K562 (cell line): Measurements from ENCODE around the gene LYRM1. TPM values are rescaled to one million over a fixed set of nuclear protein-coding genes. Genes with fewer than 3 reads are reported as not detected.

Experiments
- ATF7 ChIP-seq: fragments of 450-650 bp; IDR thresholded peaks from 2 replicates; pipeline ENCODE4 v1.7.1; 2014; ENCODE audit warnings: mild to moderate bottlenecking, moderate library complexity
- CBX2 ChIP-seq: fragments of 200-600 bp; sonication (generic); IDR thresholded peaks from one replicate; pipeline ENCODE4 v1.6.1; 2012; ENCODE audit warnings: mild to moderate bottlenecking, low read length, inconsistent platforms; ENCODE audit not compliant: insufficient read depth, poor library complexity, severe bottlenecking
- CREB1 ChIP-seq, 2 experiments: sonication (generic) in 1 of 2; formaldehyde crosslinking in 1 of 2; IDR thresholded peaks; 2 replicates each; pipeline versions ENCODE4 v1.6.1 to v1.8.0; 2012 to 2022; ENCODE audit warnings: inconsistent platforms in 1 of 2, mild to moderate bottlenecking in 1 of 2, missing genetic modification reagents in 1 of 2, moderate library complexity in 1 of 2
- DIDO1 ChIP-seq: fragments of 450-650 bp; IDR thresholded peaks from 2 replicates; pipeline ENCODE4 v1.6.1; 2016; ENCODE audit warnings: low read depth, missing biosample characterization, missing genetic modification characterization
- ETV6 ChIP-seq, 3 experiments: fragments of 150-350 bp in 1 of 3; sonication (generic) in 1 of 3; formaldehyde crosslinking in 1 of 3; IDR thresholded peaks; 2 replicates each; pipeline versions ENCODE4 v1.6.1 to v1.8.0; 2014 to 2022; ENCODE audit warnings: borderline replicate concordance in 2 of 3, low read depth in 2 of 3, antibody characterized with exemption in 1 of 3, low read length in 1 of 3, mild to moderate bottlenecking in 1 of 3, missing genetic modification reagents in 1 of 3
- NCOR1 ChIP-seq: fragments of 450-650 bp; IDR thresholded peaks from 2 replicates; pipeline ENCODE4 v1.6.1; 2016; ENCODE audit warnings: mild to moderate bottlenecking, moderate library complexity
- NFIC ChIP-seq: fragments of 450-650 bp; IDR thresholded peaks from 2 replicates; pipeline ENCODE4 v1.6.1; 2017; ENCODE audit warnings: mild to moderate bottlenecking, inconsistent platforms
- RAD21 ChIP-seq, 2 experiments: fragments of 250-450 bp in 1 of 2; fragments of 450-650 bp in 1 of 2; sonication (Bioruptor Pico) in 1 of 2; formaldehyde crosslinking in 1 of 2; IDR thresholded peaks in 1 of 2; conservative IDR thresholded peaks in 1 of 2; 2 replicates each; pipeline versions ENCODE4 v1.4.0 to v1.8.0; 2020 to 2022; ENCODE audit warnings: mild to moderate bottlenecking in 2 of 2, moderate library complexity in 1 of 2
- SIN3A ChIP-seq, 2 experiments: fragments of 150-350 bp in 1 of 2; IDR thresholded peaks; 2 replicates each; pipeline ENCODE4 v1.6.1; 2011 to 2016; ENCODE audit warnings: borderline replicate concordance in 2 of 2, low read depth in 2 of 2, low read length in 2 of 2, mild to moderate bottlenecking in 2 of 2, moderate library complexity in 2 of 2; ENCODE audit not compliant: control insufficient read depth in 1 of 2
- SMARCE1 ChIP-seq: fragments of 450-650 bp; IDR thresholded peaks from 2 replicates; pipeline ENCODE4 v1.7.1; 2016; ENCODE audit warnings: mild to moderate bottlenecking
- ZBTB7A ChIP-seq: IDR thresholded peaks from 2 replicates; pipeline ENCODE4 v1.6.1; 2011; ENCODE audit warnings: low read depth, mild to moderate bottlenecking, low read length, moderate library complexity, borderline replicate concordance; ENCODE audit not compliant: control insufficient read depth
- ZFP1 ChIP-seq: fragments of 450-650 bp; formaldehyde crosslinking; IDR thresholded peaks from 2 replicates; pipeline ENCODE4 v1.4.0; 2020; ENCODE audit warnings: mild to moderate bottlenecking, mixed read lengths
- ZNF133 ChIP-seq: fragments of 250-450 bp; sonication (Bioruptor Pico); IDR thresholded peaks from 2 replicates; pipeline ENCODE4 v1.4.0; 2020; ENCODE audit warnings: mild to moderate bottlenecking
- ZNF445 ChIP-seq: fragments of 250-450 bp; sonication (Bioruptor Pico); IDR thresholded peaks from 2 replicates; pipeline ENCODE4 v1.4.0; 2020; ENCODE audit warnings: low read depth, mild to moderate bottlenecking, moderate library complexity
- polyA plus RNA-seq, 8 experiments: library from polyadenylated mRNA; depleted of rRNA in 4 of 8; stranded (reverse) in 5 of 8; unstranded in 3 of 8; fragments of >200 nt; fragmentation: Nextera tagmentation in 2 of 8; fragmentation: Illumina TruSeq in 1 of 8; extraction: Ambion mirVana in 2 of 8; extraction: Trizol in 1 of 8; gene quantifications; 2 replicates each; pipeline versions ENCODE4 v1.2.1 to v1.2.3, GENCODE V29; 2011 to 2014; ENCODE audit warnings: inconsistent platforms in 1 of 8, missing spikeins in 1 of 8
- total RNA-seq, 7 experiments: library from RNA; depleted of rRNA in 6 of 7; stranded (reverse); fragments of >200 nt in 6 of 7; fragmentation: Illumina TruSeq in 2 of 7; extraction: Trizol in 2 of 7; gene quantifications; 2 replicates each; pipeline versions ENCODE4 v1.2.1 to v1.2.3, GENCODE V29; 2011 to 2021; ENCODE audit warnings: low replicate concordance in 1 of 7
- TF ChIP-seq, protein P1 (sequence below), 2 experiments: fragments of 450-650 bp; IDR thresholded peaks; 2 replicates each; pipeline ENCODE4 v1.6.1; 2016; ENCODE audit warnings: mild to moderate bottlenecking in 2 of 2, borderline replicate concordance in 1 of 2, low read depth in 1 of 2, moderate library complexity in 1 of 2
- TF ChIP-seq, protein P2 (sequence below): fragments of 250-450 bp; sonication (Bioruptor Pico); IDR thresholded peaks from 2 replicates; pipeline ENCODE4 v1.4.0; 2020; ENCODE audit warnings: mild to moderate bottlenecking

The LYRM1 gene
- total and polyA plus RNA-seq, 9 of the 15 experiments (the other 6 are each of a cell fraction or from before 2014, with no cell fraction given) = 17.5 to 44.1 (median 32.7) TPM

DNA sequence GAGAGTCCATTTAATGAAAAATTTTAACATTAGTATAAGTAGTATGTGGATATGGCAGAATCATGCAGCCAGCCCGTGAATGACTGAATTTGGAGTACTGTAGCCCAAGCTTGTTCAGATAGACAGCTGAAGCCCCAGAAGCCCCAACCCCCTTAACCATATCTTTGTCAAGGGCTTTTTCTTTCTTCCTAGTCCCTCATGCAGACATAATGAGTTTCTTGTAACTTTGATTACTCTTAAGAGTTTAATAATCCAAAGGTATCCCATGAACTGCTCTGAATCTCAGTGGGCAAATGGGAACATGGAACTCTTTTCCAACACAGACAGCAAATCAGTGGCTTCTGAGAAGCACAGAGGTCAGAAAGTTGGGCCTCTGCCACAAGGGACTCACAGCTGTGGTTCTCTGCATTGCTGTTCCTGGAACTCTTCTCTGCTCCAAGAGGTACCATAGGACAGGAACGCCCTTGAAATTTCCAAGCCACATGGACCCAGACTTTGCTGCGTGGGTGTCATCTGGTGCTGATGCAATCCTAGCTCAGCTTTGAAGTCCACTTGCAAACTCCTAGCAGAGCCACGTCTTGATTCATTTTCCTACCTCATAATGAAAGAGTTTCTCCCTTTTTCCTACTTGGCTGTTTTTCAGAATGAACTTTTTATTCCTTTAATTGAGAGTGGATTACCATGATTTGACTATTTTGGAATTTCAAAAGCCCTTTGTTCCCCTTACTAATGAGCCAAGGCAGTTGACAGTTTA, 18.1 kb downstream of the LYRM1 start (continued):
- TF ChIP-seq RAD21 (CRISPR knock-in tag; conservative IDR thresholded peaks at IDR 0.05 in 1 of 2, IDR thresholded peaks at IDR 0.05 in 1 of 2) (peak; percentile 23 to 43; a peak in 3 of 4 replicates), NCOR1 (peak; percentile 45; the same call in 1 of the 2 replicates), ZNF445 (CRISPR knock-in tag) (no peak), ATF7 (peak; percentile 92), NFIC (peak; percentile 88), DIDO1 (no peak), ZBTB7A (no peak), ZFP1 (CRISPR knock-in tag) (no peak), CBX2 (no peak), ETV6 (IDR thresholded peaks at IDR 0.05; ENCODE audit: borderline replicate concordance in 1 of 2, low read depth in 2 of 2, low read length in 1 of 2) (no peak; a peak in 1 of 4 replicates), ETV6 (CRISPR knock-in tag; IDR thresholded peaks at IDR 0.05; ENCODE audit: borderline replicate concordance) (no peak), SMARCE1 (peak; percentile 46; the same call in 1 of the 2 replicates), SIN3A (IDR thresholded peaks at IDR 0.05; ENCODE audit: borderline replicate concordance in 2 of 2, control insufficient read depth in 1 of 2, low read depth in 2 of 2, low read length in 2 of 2) (no peak), CREB1 (IDR thresholded peaks at IDR 0.05) (no peak), CREB1 (CRISPR knock-in tag; IDR thresholded peaks at IDR 0.05) (no peak), ZNF133 (CRISPR knock-in tag) (no peak)
- TF ChIP-seq, protein P1, sequence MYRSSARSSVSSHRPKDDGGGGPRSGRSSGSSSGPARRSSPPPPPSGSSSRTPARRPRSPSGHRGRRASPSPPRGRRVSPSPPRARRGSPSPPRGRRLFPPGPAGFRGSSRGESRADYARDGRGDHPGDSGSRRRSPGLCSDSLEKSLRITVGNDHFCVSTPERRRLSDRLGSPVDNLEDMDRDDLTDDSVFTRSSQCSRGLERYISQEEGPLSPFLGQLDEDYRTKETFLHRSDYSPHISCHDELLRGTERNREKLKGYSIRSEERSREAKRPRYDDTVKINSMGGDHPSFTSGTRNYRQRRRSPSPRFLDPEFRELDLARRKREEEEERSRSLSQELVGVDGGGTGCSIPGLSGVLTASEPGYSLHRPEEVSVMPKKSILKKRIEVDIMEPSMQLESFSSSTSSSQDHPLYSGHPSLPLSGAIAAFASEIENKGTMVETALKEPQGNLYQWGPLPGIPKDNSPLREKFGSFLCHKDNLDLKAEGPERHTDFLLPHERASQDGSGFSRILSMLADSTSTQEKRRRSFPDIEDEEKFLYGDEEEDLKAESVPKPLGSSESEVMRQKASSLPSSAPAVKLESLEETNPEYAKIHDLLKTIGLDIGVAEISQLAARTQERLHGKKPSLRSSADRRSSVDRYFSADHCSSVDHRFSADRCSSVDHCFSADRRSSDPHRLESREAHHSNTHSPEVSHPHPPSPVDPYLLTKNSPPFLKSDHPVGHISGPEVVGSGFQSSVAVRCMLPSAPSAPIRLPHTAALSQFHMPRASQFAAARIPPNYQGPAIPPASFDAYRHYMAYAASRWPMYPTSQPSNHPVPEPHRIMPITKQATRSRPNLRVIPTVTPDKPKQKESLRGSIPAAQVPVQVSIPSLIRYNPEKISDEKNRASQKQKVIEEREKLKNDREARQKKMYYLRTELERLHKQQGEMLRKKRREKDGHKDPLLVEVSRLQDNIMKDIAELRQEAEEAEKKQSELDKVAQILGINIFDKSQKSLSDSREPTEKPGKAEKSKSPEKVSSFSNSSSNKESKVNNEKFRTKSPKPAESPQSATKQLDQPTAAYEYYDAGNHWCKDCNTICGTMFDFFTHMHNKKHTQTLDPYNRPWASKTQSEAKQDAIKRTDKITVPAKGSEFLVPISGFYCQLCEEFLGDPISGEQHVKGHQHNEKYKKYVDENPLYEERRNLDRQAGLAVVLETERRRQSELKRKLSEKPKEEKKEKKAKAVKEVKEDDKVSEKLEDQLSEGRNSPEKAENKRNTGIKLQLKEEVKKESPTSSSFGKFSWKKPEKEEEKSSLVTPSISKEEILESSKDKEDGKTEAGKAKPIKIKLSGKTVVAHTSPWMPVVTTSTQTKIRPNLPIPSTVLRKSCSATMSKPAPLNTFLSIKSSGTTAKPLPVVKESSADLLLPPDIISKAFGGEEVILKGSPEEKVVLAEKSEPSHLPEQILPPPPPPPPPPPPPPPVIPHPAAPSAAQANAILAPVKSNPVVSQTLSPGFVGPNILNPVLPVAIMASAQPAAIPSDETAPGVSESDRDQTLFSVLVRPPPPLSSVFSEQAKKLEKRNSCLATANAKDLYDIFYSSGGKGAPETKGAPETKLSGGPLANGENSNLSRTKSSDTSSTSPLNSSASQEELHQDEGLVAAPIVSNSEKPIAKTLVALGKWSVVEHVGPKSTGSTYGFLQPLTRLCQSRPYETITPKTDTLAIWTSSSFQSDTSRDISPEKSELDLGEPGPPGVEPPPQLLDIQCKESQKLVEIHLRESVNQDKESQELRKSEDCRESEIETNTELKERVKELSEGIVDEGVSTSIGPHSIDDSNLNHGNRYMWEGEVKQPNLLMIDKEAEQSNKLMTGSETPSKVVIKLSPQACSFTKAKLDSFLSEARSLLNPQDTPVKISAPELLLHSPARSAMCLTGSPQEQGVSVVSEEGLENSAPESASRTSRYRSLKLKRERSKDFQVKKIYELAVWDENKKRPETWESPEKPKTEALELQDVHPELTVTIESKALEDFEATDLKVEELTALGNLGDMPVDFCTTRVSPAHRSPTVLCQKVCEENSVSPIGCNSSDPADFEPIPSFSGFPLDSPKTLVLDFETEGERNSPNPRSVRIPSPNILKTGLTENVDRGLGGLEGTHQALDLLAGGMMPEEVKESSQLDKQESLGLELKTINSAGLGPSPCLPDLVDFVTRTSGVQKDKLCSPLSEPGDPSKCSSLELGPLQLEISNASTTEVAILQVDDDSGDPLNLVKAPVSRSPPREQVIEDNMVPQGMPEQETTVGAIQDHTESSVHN (IDR thresholded peaks at IDR 0.05; ENCODE audit: borderline replicate concordance in 1 of 2, low read depth in 1 of 2) = peak in 1 of 2 experiments; percentile 92; a peak in 2 of 4 replicates
- TF ChIP-seq, protein P2, sequence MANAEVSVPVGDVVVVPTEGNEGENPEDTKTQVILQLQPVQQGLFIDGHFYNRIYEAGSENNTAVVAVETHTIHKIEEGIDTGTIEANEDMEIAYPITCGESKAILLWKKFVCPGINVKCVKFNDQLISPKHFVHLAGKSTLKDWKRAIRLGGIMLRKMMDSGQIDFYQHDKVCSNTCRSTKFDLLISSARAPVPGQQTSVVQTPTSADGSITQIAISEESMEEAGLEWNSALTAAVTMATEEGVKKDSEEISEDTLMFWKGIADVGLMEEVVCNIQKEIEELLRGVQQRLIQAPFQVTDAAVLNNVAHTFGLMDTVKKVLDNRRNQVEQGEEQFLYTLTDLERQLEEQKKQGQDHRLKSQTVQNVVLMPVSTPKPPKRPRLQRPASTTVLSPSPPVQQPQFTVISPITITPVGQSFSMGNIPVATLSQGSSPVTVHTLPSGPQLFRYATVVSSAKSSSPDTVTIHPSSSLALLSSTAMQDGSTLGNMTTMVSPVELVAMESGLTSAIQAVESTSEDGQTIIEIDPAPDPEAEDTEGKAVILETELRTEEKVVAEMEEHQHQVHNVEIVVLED (CRISPR knock-in tag) = no peak
